Ishikawa (cell line): ENCODE results near the gene LCE5A.

Experiments used
- CEBPB ChIP-seq: IDR thresholded peaks from 2 replicates; pipeline ENCODE4 v1.6.1; 2012
- EP300 ChIP-seq: IDR thresholded peaks from 2 replicates; pipeline ENCODE4 v1.6.1; 2012; ENCODE audit warnings: borderline replicate concordance
- NFIC ChIP-seq: IDR thresholded peaks from 2 replicates; pipeline ENCODE4 v1.6.1; 2012
- TAF1 ChIP-seq: IDR thresholded peaks from 2 replicates; pipeline ENCODE4 v1.6.1; 2012; ENCODE audit warnings: low read depth, mild to moderate bottlenecking
- YY1 ChIP-seq: IDR thresholded peaks from 2 replicates; pipeline ENCODE4 v1.6.1; 2012; ENCODE audit warnings: low read depth
- ZBTB7A ChIP-seq: IDR thresholded peaks from 2 replicates; pipeline ENCODE4 v1.6.1; 2012; ENCODE audit warnings: low read depth

GRCh38 chr1:152466217-152466616 lies 44.4 kb upstream of the LCE5A start:
- TF ChIP-seq TAF1 = no peak
- no peak for TF ChIP-seq YY1
- no peak for TF ChIP-seq EP300
- no peak for TF ChIP-seq ZBTB7A
- no peak for TF ChIP-seq CEBPB
- no peak for TF ChIP-seq NFIC
